Left ventricle myocardium inferior (tissue), 1 donor: Measurements from ENCODE around the gene FHIT. TPM values are rescaled to one million over a fixed set of nuclear protein-coding genes. Genes with fewer than 3 reads are reported as not detected.

ENCODE experiments used
- DNase-seq: peaks from one replicate; pipeline ENCODE4 v3.0.0-alpha.2; 2020
- H3K27ac ChIP-seq: fragments of 200-600 bp; replicated peaks from 2 replicates; pipeline ENCODE4 v1.8.0; 2021
- H3K27me3 ChIP-seq: fragments of 200-600 bp; 2 replicates; pipeline ENCODE4 v1.8.0; 2021; ENCODE audit warnings: low read depth
- H3K36me3 ChIP-seq: fragments of 200-600 bp; 2 replicates; pipeline ENCODE4 v1.8.0; 2021
- H3K4me1 ChIP-seq: fragments of 200-600 bp; 2 replicates; pipeline ENCODE4 v1.8.0; 2021
- H3K4me3 ChIP-seq: fragments of 200-600 bp; 2 replicates; pipeline ENCODE4 v1.8.0; 2021; ENCODE audit warnings: mild to moderate bottlenecking, moderate library complexity
- H3K9me3 ChIP-seq: fragments of 200-600 bp; replicated peaks from 2 replicates; pipeline ENCODE4 v1.8.0; 2021
- CTCF ChIP-seq: fragments of 200-600 bp; IDR thresholded peaks from 2 replicates; pipeline ENCODE4 v1.8.0; 2021; ENCODE audit warnings: antibody characterized with exemption, mild to moderate bottlenecking, borderline replicate concordance
- intact Hi-C: fragments of 100-400 bp; cut with micrococcal nuclease; formaldehyde crosslinking; loops from one replicate; pipeline ENCODE4 v1.11.0; 2022
- total RNA-seq: library from RNA; stranded (reverse); fragmentation: NEBNext Ultra II Directional; extraction: Animal tissue kit (Norgen Biotek cat#: 25700); gene quantifications from one replicate; pipeline ENCODE4 v1.2.1, GENCODE V29; 2021
- donor health status: DM: no; HTN: yes; CAD: no; lungs with severe emphysema.

The FHIT gene
- total RNA-seq, 1 donor from 2014 or later: 16.0 TPM

GRCh38 chr3:59968513-59969045, 1282.7 kb downstream of the FHIT start:
- TF ChIP-seq CTCF: no peak
- Histone ChIP-seq H3K4me1 (no peaks in the 10 kb centered on the region), H3K27ac (no peak overlapping the region), H3K9me3 (no peaks in the 10 kb centered on the region), H3K27me3 (no peaks in the 10 kb centered on the region), H3K4me3 (no peak overlapping the region), H3K36me3 (no peaks in the 10 kb centered on the region)
- intact Hi-C loops: no loop called here
- DNase-seq: no peak

- no peaks in the 10 kb centered on the region for H3K36me3 ChIP-seq
- no peak for TF ChIP-seq CTCF
- H3K9me3 ChIP-seq: no peaks in the 10 kb centered on the region
- H3K4me3 ChIP-seq: no peak overlapping the region
- intact Hi-C loops: no loop called here
- H3K27ac ChIP-seq: no peak overlapping the region
- no peaks in the 10 kb centered on the region for H3K27me3 ChIP-seq
- no peaks in the 10 kb centered on the region for H3K4me1 ChIP-seq
- DNase-seq: no peak
Observed at GRCh38 chr3:59963676-59964075, 1287.6 kb downstream of the FHIT start.

GRCh38 chr3:59957150-59957549, 1294.1 kb downstream of the FHIT start:
- DNase-seq: no peak
- Histone ChIP-seq H3K9me3 (no peaks in the 10 kb centered on the region), H3K27me3 (no peaks in the 10 kb centered on the region), H3K4me1 (no peaks in the 10 kb centered on the region), H3K27ac (no peak overlapping the region), H3K4me3 (no peak overlapping the region), H3K36me3 (no peaks in the 10 kb centered on the region)
- intact Hi-C loops: no loop called here
- no peak for TF ChIP-seq CTCF

GRCh38 chr3:59953104-59953503, 1298.1 kb downstream of the FHIT start:
- no peak for TF ChIP-seq CTCF
- Histone ChIP-seq H3K27ac (no peak overlapping the region), H3K36me3 (no peaks in the 10 kb centered on the region), H3K27me3 (no peaks in the 10 kb centered on the region), H3K9me3 (no peaks in the 10 kb centered on the region), H3K4me1 (no peaks in the 10 kb centered on the region), H3K4me3 (no peak overlapping the region)
- no peak for DNase-seq
- intact Hi-C loops: no loop called here

- Histone ChIP-seq H3K27me3 (no peaks in the 10 kb centered on the region), H3K27ac (no peak overlapping the region), H3K36me3 (no peaks in the 10 kb centered on the region), H3K4me3 (no peak overlapping the region), H3K9me3 (no peaks in the 10 kb centered on the region), H3K4me1 (no peaks in the 10 kb centered on the region)
- intact Hi-C loops: no loop called here
- DNase-seq: no peak
- TF ChIP-seq CTCF: no peak
Observed at GRCh38 chr3:59949311-59949710, 1301.9 kb downstream of the FHIT start.

GRCh38 chr3:59946401-59946800, 1304.9 kb downstream of the FHIT start:
- Histone ChIP-seq H3K27ac (no peak overlapping the region), H3K36me3 (no peaks in the 10 kb centered on the region), H3K9me3 (no peaks in the 10 kb centered on the region), H3K4me3 (no peak overlapping the region), H3K4me1 (no peaks in the 10 kb centered on the region), H3K27me3 (no peaks in the 10 kb centered on the region)
- no peak for TF ChIP-seq CTCF
- intact Hi-C loops: no loop called here
- DNase-seq: no peak
